OCI-LY3 (cell line): ENCODE data around the gene TGFBR1.

ENCODE experiments used
- CTCF ChIP-seq: fragments of 200-600, 300-600 bp; sonication (generic); IDR thresholded peaks from 2 replicates; pipeline ENCODE4 v1.5.1; 2014; ENCODE audit warnings: antibody characterized with exemption, low read length, low read depth
- EZH2phosphoT487 ChIP-seq: fragments of 200-600 bp; shearing (Covaris generic); IDR thresholded peaks from 2 replicates; pipeline ENCODE4 v1.6.1; 2018; ENCODE audit warnings: antibody characterized with exemption, mixed run types, low read depth

- TF ChIP-seq EZH2phosphoT487 (no peak), CTCF (no peak)
These were observed 20.5 kb downstream of the TGFBR1 start for GRCh38 chr9:99125446-99125845.
